SK-MEL-5 (cell line): ENCODE data around the gene FBXL3. TPM values are rescaled to one million over a fixed set of nuclear protein-coding genes. Genes with fewer than 3 reads are reported as not detected.

Experiments used
- DNase-seq: peaks from one replicate; pipeline ENCODE4 v3.0.0-alpha.2; 2016; ENCODE audit warnings: low read depth, low spot score
- in situ Hi-C: cut with HindIII; loops from 2 replicates; pipeline ENCODE4 v1.10.0; 2016; ENCODE audit warnings: low sequenced_read_pairs, high pct_unique_total_duplicates, low pct_unique_long_range_greater_than_20kb
- polyA plus RNA-seq, 2 experiments: library from polyadenylated mRNA; depleted of rRNA; stranded (reverse); fragments of >200 nt; gene quantifications; 2 replicates each; pipeline ENCODE4 v1.2.3, GENCODE V29; 2015
- total RNA-seq: library from RNA; depleted of rRNA; stranded (reverse); fragments of >200 nt; shearing (Covaris generic); gene quantifications from 2 replicates; pipeline ENCODE4 v1.2.3, GENCODE V29; 2014; rRNA removed

Gene FBXL3
- total RNA-seq, result 32.0 and 36.4 TPM in 2 replicates
- 23.0 and 23.5 TPM in 2 replicates for polyA plus RNA-seq (2015; cell fraction: cytosol; rRNA removed)
- polyA plus RNA-seq (2015; cell fraction: nucleus; rRNA removed), result 15.8 and 17.4 TPM in 2 replicates

- in situ Hi-C loops, result no loop called here
- peak; percentile 75 for DNase-seq
These were observed at the start of gene FBXL3 for GRCh38 chr13:77026861-77027621. Gene FBXL3, minus strand, starts transcription at chr13:77027159. Its CDS starts 5,299 bp downstream, at chr13:77021860.

GRCh38 chr13:77067519-77067918 is 40.6 kb upstream of the FBXL3 start:
- in situ Hi-C loops, result no loop called here
- no peak for DNase-seq

- DNase-seq, result no peak
- in situ Hi-C loops, result no loop called here
These were observed 38.6 kb upstream of the FBXL3 start for GRCh38 chr13:77065461-77066147.

GRCh38 chr13:77062097-77062496 is 35.1 kb upstream of the FBXL3 start:
- in situ Hi-C loops, result no loop called here
- no peak for DNase-seq

- in situ Hi-C loops, result no loop called here
- DNase-seq, result no peak
These were observed 34.4 kb upstream of the FBXL3 start for GRCh38 chr13:77061362-77061761.

- no peak for DNase-seq
- in situ Hi-C loops, result no loop called here
These were observed 29.9 kb upstream of the FBXL3 start for GRCh38 chr13:77056886-77057285.

GRCh38 chr13:77056382-77056781 is 29.4 kb upstream of the FBXL3 start:
- DNase-seq, result no peak
- in situ Hi-C loops, result no loop called here

GRCh38 chr13:77055158-77055557 is 28.2 kb upstream of the FBXL3 start:
- in situ Hi-C loops, result no loop called here
- no peak for DNase-seq

- in situ Hi-C loops, result no loop called here
- no peak for DNase-seq
These were observed 26.2 kb upstream of the FBXL3 start for GRCh38 chr13:77053192-77053591.

GRCh38 chr13:77048681-77049080 is 21.7 kb upstream of the FBXL3 start:
- in situ Hi-C loops, result no loop called here
- peak; percentile 17 for DNase-seq

- no peak for DNase-seq
These were observed 20.8 kb upstream of the FBXL3 start for GRCh38 chr13:77047649-77048343.

GRCh38 chr13:77042566-77043177 is 15.7 kb upstream of the FBXL3 start:
- in situ Hi-C loops, result no loop called here
- no peak for DNase-seq

More at GRCh38 chr13:77047649-77048343, 20.8 kb upstream of the FBXL3 start:
- in situ Hi-C loops, result no loop called here

- in situ Hi-C loops, result no loop called here
- no peak for DNase-seq
These were observed 13.9 kb upstream of the FBXL3 start for GRCh38 chr13:77040835-77041234.

- DNase-seq, result no peak
- in situ Hi-C loops, result no loop called here
These were observed 13.1 kb upstream of the FBXL3 start for GRCh38 chr13:77040076-77040475.

- in situ Hi-C loops, result no loop called here
- no peak for DNase-seq
These were observed 12.0 kb upstream of the FBXL3 start for GRCh38 chr13:77038907-77039480.

- DNase-seq, result no peak
- in situ Hi-C loops, result no loop called here
These were observed 9.3 kb upstream of the FBXL3 start for GRCh38 chr13:77036279-77036678.

- DNase-seq, result no peak
- in situ Hi-C loops, result no loop called here
These were observed 7.9 kb upstream of the FBXL3 start for GRCh38 chr13:77034881-77035280.
